KOPT-K1 (cell line): ENCODE data around the gene SLC49A3.
"Not testable (repeated sequence)": the region's sequence is repeated elsewhere in the genome, so short reads cannot be mapped to it uniquely, and the experiment has no call there.

Source experiments
- H3K27ac ChIP-seq: fragments of 200-600 bp; sonication (generic); 2 replicates; pipeline ENCODE4 v1.5.1; 2016; ENCODE audit warnings: antibody characterized with exemption, mild to moderate bottlenecking, low read depth, low read length; ENCODE audit not compliant: poor library complexity, severe bottlenecking
- H3K36me3 ChIP-seq: fragments of 200-600 bp; sonication (generic); 2 replicates; pipeline ENCODE4 v1.5.1; 2017; ENCODE audit warnings: antibody characterized with exemption, mild to moderate bottlenecking, low read length, moderate library complexity; ENCODE audit not compliant: insufficient read depth
- H3K9me3 ChIP-seq: fragments of 200-600 bp; sonication (generic); 2 replicates; pipeline ENCODE4 v1.5.1; 2017; ENCODE audit warnings: antibody characterized with exemption, low read length, mild to moderate bottlenecking; ENCODE audit not compliant: insufficient read depth, poor library complexity, severe bottlenecking

The SLC49A3 gene

DNA sequence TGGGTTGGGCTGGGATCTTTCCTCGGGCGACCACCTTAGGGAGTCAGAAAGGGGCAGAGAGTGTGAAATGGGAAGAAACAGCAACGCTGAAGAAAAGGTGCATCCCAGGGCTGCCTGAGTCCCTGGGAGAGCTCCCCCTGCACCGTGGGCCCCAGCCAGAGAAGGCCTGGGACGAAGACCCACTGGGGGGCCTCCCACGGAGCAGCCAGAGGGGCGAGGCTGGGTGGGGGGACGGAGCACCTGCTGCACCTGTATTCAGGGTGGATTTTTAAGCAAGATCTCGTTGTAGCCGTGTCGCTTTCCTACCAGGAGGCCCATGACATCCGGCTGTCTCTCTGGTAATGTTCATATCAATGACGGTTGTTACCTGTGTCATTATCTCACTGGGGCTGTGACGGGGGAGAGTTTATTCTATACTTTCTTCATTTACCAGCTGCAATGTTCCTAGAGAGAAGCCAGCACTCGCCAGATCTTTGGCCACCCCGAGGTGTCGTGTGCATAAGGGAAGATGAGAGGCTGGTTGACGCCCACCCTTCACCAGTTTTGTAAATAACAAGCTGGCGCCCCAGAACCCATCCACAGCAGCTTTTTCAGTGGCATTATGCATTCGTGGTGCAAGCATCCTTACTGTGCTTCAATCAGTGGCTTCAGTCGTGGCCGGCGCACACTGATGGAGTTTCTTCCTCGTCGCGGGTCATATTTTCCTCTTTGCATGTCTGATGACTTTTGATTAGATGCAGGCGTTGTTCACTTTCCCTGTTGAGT is 11.0 kb upstream of the SLC49A3 start:
- no peak overlapping the region for H3K27ac ChIP-seq
- no peaks in the 10 kb centered on the region for H3K9me3 ChIP-seq
- H3K36me3 ChIP-seq, result no peaks in the 10 kb centered on the region

DNA sequence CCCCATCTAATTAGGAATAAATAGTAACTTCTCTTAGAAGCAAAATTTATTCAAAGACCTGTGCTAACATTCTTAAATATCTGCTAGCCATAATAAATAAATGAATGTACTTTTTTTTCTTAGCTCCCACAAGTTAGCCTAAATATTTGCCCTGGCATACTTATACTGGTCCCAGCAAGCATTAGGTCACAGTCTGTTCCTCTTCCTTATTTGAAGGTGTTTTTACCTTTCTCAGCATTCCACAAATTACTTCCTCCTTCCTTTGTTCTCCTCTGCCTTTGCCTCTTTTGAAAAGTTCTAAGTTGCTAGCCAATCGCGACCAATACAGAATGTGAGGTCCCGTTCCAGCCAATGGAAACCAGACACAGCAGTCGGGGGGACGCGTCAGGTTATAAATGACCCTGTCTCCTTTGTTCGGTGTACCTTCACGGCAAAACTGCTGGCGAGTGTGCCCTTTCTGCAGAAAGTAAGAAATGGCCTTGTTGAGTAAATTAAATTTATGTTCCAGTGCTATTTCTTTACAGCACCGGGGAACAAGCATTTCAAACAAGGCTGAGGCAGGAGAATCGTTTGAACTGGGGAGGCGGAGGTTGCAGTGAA is 5.5 kb upstream of the SLC49A3 start:
- not testable (repeated sequence) for H3K9me3 ChIP-seq, H3K27ac ChIP-seq, H3K36me3 ChIP-seq

DNA sequence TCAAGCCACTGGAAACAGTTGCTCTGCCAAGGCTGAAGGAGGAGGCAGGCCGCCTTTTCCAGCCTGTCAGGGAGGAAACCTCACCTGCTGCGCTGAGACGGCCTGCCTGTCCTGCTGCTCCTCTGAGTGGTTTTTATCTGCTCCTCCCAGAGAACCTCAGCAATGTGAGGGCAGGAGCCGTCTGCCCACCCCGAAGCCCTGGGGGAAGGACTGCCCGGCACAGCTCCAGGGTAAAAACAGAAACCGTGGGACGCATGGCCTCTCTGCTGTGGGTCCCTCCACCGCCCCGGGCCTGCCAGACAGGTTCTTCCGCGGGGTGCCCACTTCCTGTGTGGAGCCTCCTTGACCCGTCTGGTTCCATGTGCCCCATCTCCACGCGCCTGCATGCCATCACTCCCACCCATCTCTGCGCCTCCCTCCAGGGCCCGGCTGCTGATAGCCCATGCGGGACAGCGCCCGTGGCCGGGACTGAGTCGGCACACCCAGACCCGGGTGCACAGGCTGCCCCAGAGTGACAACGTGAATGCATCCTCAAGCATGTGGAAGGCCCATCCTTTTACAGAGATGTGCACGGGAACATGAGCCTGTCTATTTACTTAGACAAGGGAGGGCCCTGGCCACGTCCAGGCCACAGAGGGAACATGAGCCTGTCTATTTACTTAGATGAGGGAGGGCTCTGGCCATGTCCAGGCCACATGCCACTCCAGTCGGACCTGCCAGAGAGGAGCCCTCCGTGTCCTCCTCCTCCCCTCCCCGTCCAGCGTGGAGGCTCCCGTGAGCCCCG is 4.0 kb upstream of the SLC49A3 start:
- no peak overlapping the region for H3K27ac ChIP-seq
- no peaks in the 10 kb centered on the region for H3K9me3 ChIP-seq
- H3K36me3 ChIP-seq, result no peaks in the 10 kb centered on the region

DNA sequence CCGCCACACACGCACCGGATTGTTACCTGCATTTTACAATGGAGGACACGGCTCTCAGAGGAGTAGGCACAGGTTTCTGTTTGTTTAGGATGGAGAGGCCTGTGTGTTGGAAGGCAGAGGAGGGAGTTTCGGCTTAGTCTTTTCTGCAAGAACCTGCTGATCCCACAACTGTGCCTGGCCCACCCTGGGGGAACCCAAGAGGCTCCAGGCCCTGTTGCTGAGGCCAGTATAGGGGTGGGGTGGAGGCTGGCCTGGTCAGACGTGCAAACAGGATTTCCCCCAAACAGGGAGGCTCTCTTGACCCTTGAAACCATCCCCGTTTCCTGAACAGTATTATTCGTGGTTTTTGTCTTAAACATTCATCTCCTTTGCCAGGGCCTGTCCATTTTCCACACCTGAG is 772 bp upstream of the SLC49A3 start:
- no peaks in the 10 kb centered on the region for H3K9me3 ChIP-seq
- no peak overlapping the region for H3K27ac ChIP-seq
- H3K36me3 ChIP-seq, result no peaks in the 10 kb centered on the region

DNA sequence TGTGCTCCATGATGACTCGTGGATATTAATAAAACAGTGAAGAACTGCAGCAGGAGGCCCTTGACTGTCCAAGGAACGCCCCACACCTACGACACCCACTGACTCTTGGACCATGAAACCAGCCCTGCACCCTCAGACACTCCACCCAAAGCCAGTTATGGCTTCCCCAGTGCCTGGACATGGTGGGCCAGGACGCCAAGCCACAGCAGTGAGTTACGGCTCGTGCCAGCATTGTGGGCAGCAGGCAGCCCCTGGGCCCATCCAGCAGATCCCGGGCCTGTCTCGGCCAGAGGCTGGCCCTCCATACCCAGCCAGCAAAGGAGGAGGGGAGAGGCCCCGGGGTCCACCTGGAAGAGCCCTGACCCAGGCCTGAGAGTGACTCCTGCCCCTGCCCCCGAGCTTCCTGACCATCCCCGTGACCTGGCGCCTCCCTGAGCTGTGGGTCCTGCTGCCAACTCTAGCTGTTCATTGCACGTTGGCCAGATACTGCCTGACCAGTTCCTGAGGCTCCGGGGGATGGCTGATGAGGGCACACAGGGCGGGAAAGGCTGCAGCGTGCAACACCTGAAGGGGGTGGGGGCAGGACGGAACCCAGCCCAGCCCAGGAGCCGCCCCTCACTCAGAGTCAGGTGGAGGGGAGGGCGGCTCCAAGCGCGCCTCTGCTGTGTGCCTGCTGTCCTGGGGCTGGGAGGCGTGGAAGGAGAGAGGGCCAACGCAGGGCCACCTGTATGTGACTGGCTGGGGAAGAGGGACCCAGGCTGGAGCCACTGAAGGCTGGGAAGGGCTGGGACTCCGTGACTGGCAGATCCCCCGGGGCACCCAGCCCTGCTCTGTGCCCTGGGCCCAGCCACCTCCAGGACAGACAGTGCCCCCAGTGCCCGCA is 739 bp downstream of the SLC49A3 start:
- H3K27ac ChIP-seq, result no peak overlapping the region
- H3K9me3 ChIP-seq, result no peaks in the 10 kb centered on the region
- H3K36me3 ChIP-seq, result no peaks in the 10 kb centered on the region

DNA sequence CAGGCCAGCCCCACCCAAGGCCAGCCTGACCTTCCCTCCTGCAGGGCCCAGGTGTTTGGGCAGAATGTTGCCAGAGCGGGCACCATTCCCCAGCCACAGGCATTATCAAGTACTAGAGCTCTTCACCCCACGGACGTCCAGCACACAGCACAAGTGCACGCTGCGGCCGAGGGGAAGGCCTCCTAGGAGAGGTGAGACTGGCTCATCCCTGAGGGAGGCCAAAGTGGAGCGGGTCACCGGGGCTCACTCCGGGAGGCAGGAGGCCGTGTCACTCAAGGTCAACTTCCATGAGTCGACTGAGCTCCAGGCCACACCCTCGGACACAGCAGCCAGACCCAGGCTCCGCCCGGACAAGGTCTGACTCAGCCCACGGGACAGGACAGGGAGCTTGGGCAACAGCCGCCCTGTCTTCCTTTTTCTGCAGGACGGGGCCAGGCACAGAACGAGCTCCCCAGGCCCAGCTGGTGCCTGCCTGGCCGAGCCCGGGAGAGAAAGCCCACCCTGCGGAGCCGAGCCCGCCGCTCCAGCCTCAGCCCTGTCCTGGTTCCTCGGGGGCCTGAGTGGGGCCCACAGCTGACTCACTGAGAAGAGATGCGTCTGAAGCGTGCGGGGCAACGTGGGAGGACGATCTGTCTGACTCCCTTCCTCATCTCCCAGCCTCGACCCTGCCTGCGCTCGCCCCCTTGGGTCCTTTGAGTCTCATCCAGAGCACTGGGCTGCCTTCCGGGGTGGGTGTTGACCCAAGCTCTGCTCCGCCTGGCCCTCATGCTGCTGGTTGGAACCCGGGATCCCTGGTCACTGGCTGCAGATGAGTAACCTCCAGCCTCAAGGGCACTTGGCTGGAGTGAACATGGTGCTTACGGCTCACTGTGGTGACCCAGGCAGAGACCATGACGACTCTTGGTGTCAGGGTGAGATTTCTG is 1.6 kb downstream of the SLC49A3 start:
- H3K9me3 ChIP-seq, result no peaks in the 10 kb centered on the region
- H3K27ac ChIP-seq, result no peak overlapping the region
- no peaks in the 10 kb centered on the region for H3K36me3 ChIP-seq

DNA sequence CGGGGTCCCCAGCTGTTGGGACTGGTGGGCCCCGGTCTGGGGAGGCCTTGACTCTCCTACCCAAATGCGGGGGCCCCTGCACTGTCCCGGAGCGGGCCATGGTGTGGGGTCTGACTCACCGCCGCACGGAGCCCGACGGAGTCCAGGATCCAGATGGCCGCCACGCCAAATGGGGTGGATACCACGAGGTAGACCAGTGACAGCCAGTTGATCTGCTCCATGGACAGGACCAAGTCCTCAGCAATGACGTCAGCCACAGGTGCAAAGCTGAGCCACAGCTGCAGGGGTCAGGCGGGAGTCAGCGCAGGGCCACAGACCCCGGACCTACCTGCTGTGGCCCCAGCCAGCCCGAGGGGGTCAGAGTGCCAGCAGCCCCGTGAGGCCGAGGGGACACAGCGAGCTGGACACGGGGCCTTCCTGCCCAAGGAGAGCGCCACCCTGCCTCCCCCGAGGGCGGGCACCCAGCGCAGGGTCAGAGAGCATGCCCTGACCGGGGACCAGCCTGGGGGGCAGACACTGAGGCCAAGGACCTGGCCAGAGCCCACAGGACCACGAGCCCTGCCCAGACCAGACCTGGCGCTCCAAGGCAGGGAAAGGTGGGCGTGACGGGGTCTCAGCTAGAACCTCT is 2.4 kb downstream of the SLC49A3 start:
- Histone ChIP-seq H3K36me3 (no peaks in the 10 kb centered on the region), H3K27ac (no peak overlapping the region)

DNA sequence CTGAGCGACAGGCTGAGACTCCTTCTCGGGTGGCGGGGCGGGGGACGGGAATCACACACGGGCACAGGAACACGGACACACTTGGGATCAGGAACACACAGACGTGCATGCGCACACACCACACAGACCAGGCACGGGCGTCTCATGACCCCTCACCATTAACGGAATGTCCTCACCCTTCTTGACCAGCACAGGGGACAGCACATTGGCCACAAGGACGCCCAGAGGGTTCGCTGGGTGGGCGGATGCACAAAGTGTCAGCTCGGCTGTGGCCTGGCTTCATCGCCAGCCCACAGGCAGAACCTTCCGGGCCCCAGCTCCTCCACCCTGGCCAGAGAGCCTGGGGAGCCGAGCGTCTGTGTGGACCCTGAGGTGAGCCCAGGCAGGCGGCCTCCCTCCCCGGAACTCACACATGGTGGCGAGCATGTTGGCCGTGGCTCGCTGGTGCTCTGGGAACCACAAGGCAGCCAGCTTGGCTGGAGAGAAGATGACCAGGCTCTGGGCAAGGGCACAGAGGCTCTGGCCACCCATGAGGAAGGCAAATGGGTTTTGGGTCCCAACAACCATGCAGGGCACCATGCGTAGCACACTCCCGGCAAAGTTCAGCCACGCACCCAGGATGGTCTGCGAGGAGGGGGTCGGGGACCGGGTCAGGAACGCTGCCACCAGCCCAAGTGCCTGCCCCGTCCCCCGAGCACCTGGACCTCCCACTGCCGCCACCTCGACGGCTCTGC is 3.1 kb downstream of the SLC49A3 start:
- Histone ChIP-seq H3K27ac (no peak overlapping the region), H3K9me3 (no peaks in the 10 kb centered on the region), H3K36me3 (no peaks in the 10 kb centered on the region)

More for the DNA sequence above, 2.4 kb downstream of the SLC49A3 start:
- no peaks in the 10 kb centered on the region for H3K9me3 ChIP-seq

DNA sequence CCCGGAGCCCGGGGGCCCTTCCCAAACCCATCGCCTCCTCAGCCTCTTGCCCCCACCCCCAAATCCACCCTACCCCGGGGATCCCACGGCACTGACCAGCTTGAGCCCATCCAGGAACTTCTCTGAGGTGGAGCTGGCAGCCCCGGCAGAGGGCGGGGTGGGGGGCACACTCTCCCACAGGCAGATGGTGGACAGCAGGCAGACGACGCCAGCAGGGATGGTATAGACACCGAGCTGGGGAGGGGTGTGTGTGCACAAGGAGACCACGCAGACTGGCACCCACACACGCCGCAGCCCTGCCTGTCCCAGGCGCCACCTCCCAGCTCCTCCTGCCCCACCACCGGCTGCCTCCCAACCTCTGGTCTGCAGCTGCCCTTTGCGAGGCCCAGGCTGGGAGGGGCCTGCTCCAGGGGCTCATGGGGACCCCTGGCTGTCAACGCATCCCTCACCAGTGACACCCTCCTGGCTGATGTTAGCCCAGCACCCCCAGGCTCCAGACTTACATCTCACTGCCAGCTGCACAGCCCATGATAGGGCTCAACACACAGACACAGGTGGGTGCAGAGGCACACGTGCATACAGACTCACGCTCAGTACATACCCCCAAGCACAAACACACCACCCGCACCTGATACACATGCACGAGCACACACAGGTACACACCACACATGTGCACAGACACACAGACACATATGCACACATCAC is 4.2 kb downstream of the SLC49A3 start:
- no peaks in the 10 kb centered on the region for H3K9me3 ChIP-seq
- no peak overlapping the region for H3K27ac ChIP-seq
- no peaks in the 10 kb centered on the region for H3K36me3 ChIP-seq

DNA sequence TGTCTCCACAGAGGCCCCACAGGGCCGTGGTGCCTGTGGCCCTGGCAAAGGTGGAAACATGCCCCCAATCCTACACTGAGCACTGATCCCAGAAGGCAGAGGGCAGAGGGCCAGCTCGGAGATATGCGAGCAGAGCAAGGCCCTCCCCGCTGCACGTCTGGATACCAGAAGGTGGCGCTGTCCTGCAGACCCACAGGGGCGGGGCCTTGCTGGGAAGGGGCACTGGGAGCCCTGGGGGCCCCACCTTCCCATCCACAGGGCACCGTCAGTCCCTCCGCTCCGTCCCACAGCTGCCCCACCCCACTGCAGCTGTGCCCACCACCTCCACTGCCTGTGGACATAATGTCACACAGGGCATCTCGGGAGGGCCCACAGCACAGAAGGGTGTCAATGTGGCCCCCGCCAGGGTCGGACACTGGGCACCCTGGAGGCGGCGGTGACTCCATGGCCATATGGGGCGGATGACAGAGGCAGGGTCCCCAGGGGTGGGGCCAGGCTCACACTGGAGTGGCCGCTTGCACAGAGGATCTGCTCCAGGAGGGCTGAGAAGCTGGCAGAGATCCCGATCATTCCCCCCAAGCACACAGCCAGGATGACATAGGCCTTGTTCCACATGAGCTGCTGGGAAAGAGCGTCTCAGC is 4.8 kb downstream of the SLC49A3 start:
- H3K36me3 ChIP-seq, result no peaks in the 10 kb centered on the region
- H3K27ac ChIP-seq, result no peak overlapping the region
- no peaks in the 10 kb centered on the region for H3K9me3 ChIP-seq

DNA sequence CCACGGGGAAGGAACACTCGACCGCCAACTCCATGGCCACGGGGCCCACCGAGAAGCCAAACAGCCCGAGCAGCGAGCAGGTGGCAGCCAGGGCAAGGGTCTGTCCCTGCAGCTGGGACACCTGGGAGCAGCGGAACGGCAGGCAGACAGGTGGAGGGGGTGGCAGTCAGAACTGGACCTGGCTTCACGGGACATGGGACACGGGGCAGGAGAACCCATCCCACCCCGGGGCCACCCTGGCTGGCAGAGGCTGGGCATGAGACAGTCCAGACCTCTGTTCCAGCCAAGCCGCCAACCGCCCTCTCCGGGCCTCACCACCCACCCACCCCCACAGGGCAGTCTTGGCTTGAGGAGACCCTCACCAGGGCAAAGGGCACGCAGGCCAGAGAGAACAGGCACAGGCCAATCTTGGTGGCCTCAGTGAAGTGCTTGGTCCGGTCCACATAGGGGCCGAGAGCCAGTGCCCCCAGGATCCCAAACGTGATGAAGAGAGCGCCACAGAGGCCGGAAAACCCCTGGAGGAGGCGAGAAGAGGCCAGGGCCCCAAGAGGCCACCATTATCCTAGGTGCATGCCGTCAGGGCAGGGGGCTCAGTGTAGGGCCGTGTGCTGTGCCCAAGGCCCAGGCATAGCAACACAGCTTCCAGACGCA is 5.6 kb downstream of the SLC49A3 start:
- Histone ChIP-seq H3K9me3 (no peaks in the 10 kb centered on the region), H3K36me3 (no peaks in the 10 kb centered on the region), H3K27ac (no peak overlapping the region)
